HG03097 (cell line): ENCODE results near the gene NFS1.
"Not testable (repeated sequence)": the region's sequence is repeated elsewhere in the genome, so short reads cannot be mapped to it uniquely, and the experiment has no call there.

Source experiments
- ATAC-seq: cut with Tn5 transposase; IDR thresholded peaks from one replicate; pipeline ENCODE4 v1.9.1; 2021; ENCODE audit not compliant: unreplicated experiment, low FRiP score

NFS1 gene

GRCh38 chr20:35685368-35685767 lies 13.8 kb downstream of the NFS1 start:
- not testable (repeated sequence) for ATAC-seq

- ATAC-seq = no peak
Measured at GRCh38 chr20:35681960-35682359, 17.2 kb downstream of the NFS1 start.

GRCh38 chr20:35680452-35681183 lies 18.5 kb downstream of the NFS1 start:
- ATAC-seq = no peak

- no peak for ATAC-seq
Measured at GRCh38 chr20:35674921-35675320, 24.2 kb downstream of the NFS1 start.

- ATAC-seq = no peak
Measured at GRCh38 chr20:35673884-35674283, 25.3 kb downstream of the NFS1 start.

GRCh38 chr20:35669681-35670080 lies 29.5 kb downstream of the NFS1 start:
- no peak for ATAC-seq

- no peak for ATAC-seq
Measured at GRCh38 chr20:35669221-35669620, 29.9 kb downstream of the NFS1 start.

- no peak for ATAC-seq
Measured at GRCh38 chr20:35665949-35666288, 33.2 kb downstream of the NFS1 start.

GRCh38 chr20:35664466-35665206 lies 34.5 kb downstream of the NFS1 start, which contains the start of the genes CPNE1 and RBM12:
Gene CPNE1 (minus strand): TSS chr20:35664900. CDS start chr20:35632923, 31,977 bp downstream.
Gene RBM12 (minus strand): TSS chr20:35664900. CDS start chr20:35655322, 9,578 bp downstream.
- peak; percentile 62 for ATAC-seq

- peak; percentile 26 for ATAC-seq
Measured at GRCh38 chr20:35663516-35664465, 35.4 kb downstream of the NFS1 start.

GRCh38 chr20:35662551-35662950 lies 36.6 kb downstream of the NFS1 start:
- no peak for ATAC-seq

- ATAC-seq = no peak
Measured at GRCh38 chr20:35661908-35662307, 37.2 kb downstream of the NFS1 start.

- no peak for ATAC-seq
Measured at GRCh38 chr20:35661053-35661452, 38.1 kb downstream of the NFS1 start.

GRCh38 chr20:35660122-35660937 lies 38.8 kb downstream of the NFS1 start:
- ATAC-seq = no peak

GRCh38 chr20:35657271-35657670 lies 41.9 kb downstream of the NFS1 start:
- no peak for ATAC-seq

- no peak for ATAC-seq
Measured at GRCh38 chr20:35654415-35654814, 44.7 kb downstream of the NFS1 start.

GRCh38 chr20:35653893-35654292 lies 45.3 kb downstream of the NFS1 start:
- ATAC-seq = no peak

GRCh38 chr20:35653430-35653734 lies 45.8 kb downstream of the NFS1 start:
- no peak for ATAC-seq

- ATAC-seq = no peak
Measured at GRCh38 chr20:35652641-35653429, 46.3 kb downstream of the NFS1 start.
